GM18520 (cell line): ENCODE results near the gene PLXDC1.

Experiments used
- ATAC-seq: cut with Tn5 transposase; IDR thresholded peaks from one replicate; pipeline ENCODE4 v1.9.1; 2021; ENCODE audit not compliant: unreplicated experiment

Gene PLXDC1

GRCh38 chr17:39018267-39019134 is 132.9 kb downstream of the PLXDC1 start:
- no peak for ATAC-seq

- no peak for ATAC-seq
Measured at GRCh38 chr17:39016193-39017153, 135.0 kb downstream of the PLXDC1 start.

DNA sequence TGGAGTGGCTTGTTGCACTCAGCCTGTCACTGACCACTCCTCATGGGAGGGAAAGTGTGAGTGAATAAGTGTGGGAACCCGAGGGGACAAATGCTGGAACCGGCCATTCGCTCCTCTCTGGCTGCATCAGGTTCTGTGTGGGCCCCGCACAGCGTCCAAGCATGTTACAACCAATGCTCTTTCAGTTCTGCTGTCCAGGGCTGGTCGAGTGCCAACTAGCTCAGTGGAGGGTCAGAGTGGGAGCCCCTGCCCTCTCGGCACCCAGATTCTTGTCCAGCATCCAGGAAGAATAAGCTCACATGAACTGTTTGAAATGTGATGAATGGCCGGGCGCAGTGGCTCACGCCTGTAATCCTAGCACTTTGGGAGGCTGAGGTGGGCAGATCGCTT is 135.9 kb downstream of the PLXDC1 start:
- ATAC-seq: no peak

DNA sequence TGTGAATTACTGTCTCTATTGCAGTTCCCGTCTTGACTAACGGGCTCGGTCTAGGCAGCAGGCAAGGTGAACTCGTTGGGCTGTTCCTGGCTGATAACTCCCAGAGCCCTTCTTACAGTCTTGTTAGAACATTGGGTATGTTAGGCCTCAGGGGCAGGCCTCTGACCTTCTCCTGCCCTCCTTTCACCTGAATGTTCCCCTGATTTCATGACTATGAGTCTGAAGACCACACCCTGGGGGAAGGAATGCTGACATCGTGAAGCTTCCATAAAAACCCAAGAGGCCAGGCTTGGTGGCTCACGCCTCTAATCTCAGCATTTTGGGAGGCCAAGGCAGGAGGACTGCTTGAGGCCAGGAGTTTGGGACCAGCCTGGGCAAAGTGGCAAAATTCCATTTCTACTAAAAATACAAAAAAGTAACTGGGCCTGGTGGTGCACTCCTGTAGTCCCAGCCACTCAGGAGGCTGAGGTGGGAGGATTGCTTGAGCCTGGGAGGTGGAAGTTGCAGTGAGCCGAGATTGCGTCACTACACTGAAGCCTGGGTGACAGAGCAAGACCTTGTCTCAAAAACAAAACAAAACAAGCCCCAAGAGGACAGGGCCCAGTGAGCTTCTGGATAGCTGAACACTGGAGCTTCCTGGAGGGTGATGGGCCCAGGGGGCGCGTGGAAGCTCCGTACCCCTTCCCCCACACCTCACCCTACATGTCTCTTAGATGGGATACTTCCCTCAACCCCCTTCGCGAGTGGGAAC is 136.5 kb downstream of the PLXDC1 start:
- no peak for ATAC-seq

GRCh38 chr17:39014044-39014794 is 137.2 kb downstream of the PLXDC1 start:
- ATAC-seq: no peak
